Common myeloid progenitor, CD34-positive (primary cell): ENCODE measurements around the gene TRIM61.
"Not testable (repeated sequence)": the region's sequence is repeated elsewhere in the genome, so short reads cannot be mapped to it uniquely, and the experiment has no call there.

Source experiments
- CTCF ChIA-PET: fragments of 350-600 bp; sonication (Branson Sonifier 250); formaldehyde crosslinking; loops from one replicate; lab custom pipeline; 2021; ENCODE audit warnings: antibody characterized with exemption; lab: Charles Lee
- POLR2A ChIA-PET: fragments of 350-600 bp; sonication (Branson Sonifier 250); formaldehyde crosslinking; loops from one replicate; lab custom pipeline; 2021; ENCODE audit warnings: antibody characterized with exemption; lab: Charles Lee
- DNase-seq, 3 donors: peaks; one replicate each; pipeline versions ENCODE4 v3.0.0 to v3.0.0-alpha.2; 2013
- H3K27ac ChIP-seq, 2 experiments: 1 replicate in 1 of 2; 2 replicates in 1 of 2; pipeline ENCODE4 v1.7.0; 2013; ENCODE audit warnings: inconsistent platforms in 2 of 2, low read length in 2 of 2, mild to moderate bottlenecking in 2 of 2, low read depth in 1 of 2, moderate library complexity in 1 of 2; ENCODE audit not compliant: severe bottlenecking in 2 of 2, insufficient read depth in 1 of 2, poor library complexity in 1 of 2
- H3K27me3 ChIP-seq, 5 experiments: replicated peaks in 2 of 5; 1 replicate in 3 of 5; 2 replicates in 2 of 5; pipeline versions ENCODE4 v1.6.1 to v1.7.0; 2013; ENCODE audit warnings: low read length in 4 of 5, mild to moderate bottlenecking in 2 of 5, moderate library complexity in 2 of 5, inconsistent platforms in 1 of 5; ENCODE audit not compliant: insufficient read depth in 5 of 5, control insufficient read depth in 4 of 5
- H3K36me3 ChIP-seq, 4 experiments: 1 replicate in 2 of 4; 2 replicates in 2 of 4; pipeline versions ENCODE4 v1.6.1 to v1.7.0; 2013; ENCODE audit warnings: low read length in 3 of 4, control low read depth in 1 of 4, mild to moderate bottlenecking in 1 of 4; ENCODE audit not compliant: control insufficient read depth in 4 of 4, insufficient read depth in 4 of 4
- H3K4me1 ChIP-seq, 4 experiments: 1 replicate in 3 of 4; 2 replicates in 1 of 4; pipeline versions ENCODE4 v1.6.1 to v1.7.1; 2013; ENCODE audit warnings: low read length in 3 of 4, mild to moderate bottlenecking in 3 of 4, control low read depth in 1 of 4, inconsistent platforms in 1 of 4, moderate library complexity in 1 of 4; ENCODE audit not compliant: control insufficient read depth in 4 of 4, insufficient read depth in 4 of 4; ENCODE audit errors: control extremely low read depth in 1 of 4
- H3K4me3 ChIP-seq, 7 experiments: 1 replicate in 4 of 7; 2 replicates in 3 of 7; pipeline versions ENCODE4 v1.5.1 to v1.7.0; 2013; ENCODE audit warnings: mild to moderate bottlenecking in 7 of 7, low read length in 6 of 7, moderate library complexity in 6 of 7, inconsistent platforms in 2 of 7, low read depth in 2 of 7, control low read depth in 1 of 7; ENCODE audit not compliant: insufficient read depth in 4 of 7, control insufficient read depth in 1 of 7; ENCODE audit errors: extremely low read depth in 1 of 7
- H3K9me3 ChIP-seq, 5 experiments: 1 replicate in 4 of 5; 2 replicates in 1 of 5; pipeline versions ENCODE4 v1.6.1 to v1.7.1; 2013; ENCODE audit warnings: low read length in 4 of 5, mild to moderate bottlenecking in 2 of 5, inconsistent platforms in 1 of 5, low read depth in 1 of 5, moderate library complexity in 1 of 5; ENCODE audit not compliant: control insufficient read depth in 4 of 5, insufficient read depth in 2 of 5; ENCODE audit errors: control extremely low read depth in 1 of 5
- WGBS: methylation state at CpG from one replicate; pipeline ENCODE4 v1.1.5; 2013; ENCODE audit not compliant: insufficient coverage; 5-methylcytosine and 5-hydroxymethylcytosine counted together

Gene TRIM61

DNA sequence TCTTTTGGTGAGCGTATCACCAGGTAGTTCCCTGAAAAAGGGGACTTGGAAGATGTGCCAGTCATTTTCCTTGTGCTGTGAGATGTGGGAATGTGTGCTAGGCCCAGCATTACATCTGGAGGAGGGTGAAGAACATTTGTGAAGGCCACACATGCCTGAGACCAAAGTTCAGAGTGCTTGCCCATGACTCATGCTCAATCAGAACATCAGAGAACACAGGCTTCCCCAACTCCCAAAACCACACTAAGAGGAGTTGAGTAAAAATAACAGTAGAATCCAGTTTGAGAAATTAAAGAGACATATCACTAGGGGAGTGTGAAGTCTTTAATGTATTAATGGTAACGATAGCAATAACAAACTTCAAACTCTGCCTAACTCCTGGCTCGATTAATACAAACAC, 18.0 kb downstream of the TRIM61 start:
- H3K27me3 ChIP-seq, DNase-seq, CTCF ChIA-PET, POLR2A ChIA-PET, H3K27ac ChIP-seq, H3K36me3 ChIP-seq, H3K9me3 ChIP-seq, H3K4me3 ChIP-seq: not testable (repeated sequence)
- H3K4me1 ChIP-seq: peaks cover 0 to 12% (median 8%) of the 10 kb centered on the region in 4 experiments
- WGBS: no CpG with 5 or more reads among the region's 3 CpGs

- DNase-seq: peak; percentile 46 to 85 (median 76)
- Histone ChIP-seq H3K27me3 (peaks cover 0 to 6% (median 0%) of the 10 kb centered on the region in 5 experiments), H3K27ac (no peak overlapping the region), H3K9me3 (no peaks in the 10 kb centered on the region), H3K4me3 (peak overlapping the region; percentile 46 to 91 (median 72)), H3K36me3 (no peaks in the 10 kb centered on the region), H3K4me1 (peaks cover 0 to 12% (median 8%) of the 10 kb centered on the region in 4 experiments)
- ChIA-PET CTCF (no interaction called here), POLR2A (no interaction called here)
- 10% methylated on average over 28 of the region's 46 CpGs for WGBS
Observed at GRCh38 chr4:164956766-164957643, 20.5 kb downstream of the TRIM61 start.

DNA sequence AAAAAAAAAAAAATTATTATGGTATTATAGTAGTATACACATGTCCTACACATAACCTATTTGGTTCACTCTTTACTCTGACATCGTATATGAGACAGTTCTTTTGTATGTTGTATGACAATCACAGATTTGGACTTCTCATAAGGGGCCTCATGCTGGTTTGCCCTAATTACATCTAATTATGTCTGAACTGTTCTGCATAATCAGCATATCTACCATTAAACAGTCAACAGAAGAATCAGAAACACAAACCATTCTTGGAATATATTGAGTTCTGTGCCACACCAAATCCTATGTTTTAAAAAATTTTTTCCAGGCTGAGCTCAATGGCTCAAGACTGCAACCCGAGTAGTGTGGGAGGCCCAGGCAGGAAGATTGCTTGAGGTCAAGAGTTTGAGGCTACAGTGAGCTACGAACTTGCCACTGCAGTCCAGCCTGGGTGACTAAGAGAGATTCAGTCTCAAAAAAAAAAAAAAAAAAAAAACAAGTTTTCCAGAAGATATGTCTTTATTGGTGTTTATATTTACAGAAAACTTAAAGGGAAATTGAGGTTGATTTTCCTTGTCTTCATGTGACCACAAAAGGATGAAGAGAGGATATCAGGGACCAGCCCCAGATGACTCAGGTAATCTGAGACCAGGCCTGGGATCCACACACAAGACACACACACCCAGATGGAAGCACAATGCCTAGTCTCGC, 22.2 kb downstream of the TRIM61 start:
- Histone ChIP-seq H3K9me3 (no peaks in the 10 kb centered on the region), H3K27me3 (peaks cover 0 to 8% (median 4%) of the 10 kb centered on the region in 5 experiments), H3K4me1 (peaks cover 0 to 12% (median 8%) of the 10 kb centered on the region in 4 experiments), H3K4me3 (no peak overlapping the region), H3K36me3 (no peaks in the 10 kb centered on the region), H3K27ac (no peak overlapping the region)
- POLR2A ChIA-PET: no interaction called here
- DNase-seq: no peak
- WGBS: 100% methylated on average over 2 of the region's 4 CpGs
- CTCF ChIA-PET: interaction anchor here (1.1 kb wide), 1 partner anchor 8 kb away, joined by 3 read pairs; no protein-coding TSS in a partner anchor

DNA sequence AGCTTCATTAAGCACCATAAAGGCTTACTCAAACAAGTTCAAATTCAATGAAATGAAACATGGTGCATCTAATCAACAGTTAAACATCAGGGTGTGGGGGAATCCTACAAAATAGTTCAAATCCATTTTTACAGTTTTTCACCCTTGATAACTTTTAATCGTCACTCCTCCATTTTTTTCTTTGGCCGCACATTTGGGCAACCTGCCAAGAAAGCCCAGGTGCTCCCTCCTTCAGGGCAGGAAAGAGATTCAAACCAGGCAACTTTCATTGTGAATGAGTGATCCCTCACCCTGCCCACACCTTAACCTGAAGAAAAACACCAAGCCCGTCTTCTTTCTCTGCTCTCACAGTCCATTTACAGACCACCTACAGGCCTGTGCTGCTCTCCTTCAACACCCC, 24.9 kb downstream of the TRIM61 start:
- DNase-seq: no peak
- Histone ChIP-seq H3K9me3 (no peaks in the 10 kb centered on the region), H3K4me1 (peaks cover 0 to 12% (median 8%) of the 10 kb centered on the region in 4 experiments), H3K27ac (no peak overlapping the region), H3K4me3 (no peak overlapping the region), H3K27me3 (peaks cover 0 to 8% (median 4%) of the 10 kb centered on the region in 5 experiments), H3K36me3 (no peaks in the 10 kb centered on the region)
- ChIA-PET CTCF (no interaction called here), POLR2A (no interaction called here)
- WGBS: 100% methylated on average over 2 of the region's 3 CpGs

- WGBS: no CpG with 5 or more reads among the region's 1 CpG
- no peak overlapping the region for H3K27ac ChIP-seq
- H3K4me1 ChIP-seq: no peaks in the 10 kb centered on the region
- H3K27me3 ChIP-seq: peaks cover 0 to 8% (median 4%) of the 10 kb centered on the region in 5 experiments
- no peak overlapping the region for H3K4me3 ChIP-seq
- ChIA-PET CTCF (interaction anchor here (0.6 kb wide), 1 partner anchor 72 kb away, joined by 4 read pairs; no protein-coding TSS in a partner anchor), POLR2A (interaction anchor here (0.6 kb wide), 1 partner anchor 15 kb away, joined by 3 read pairs; no protein-coding TSS in a partner anchor)
- DNase-seq: no peak
- H3K9me3 ChIP-seq: no peaks in the 10 kb centered on the region
- H3K36me3 ChIP-seq: no peaks in the 10 kb centered on the region
Observed at GRCh38 chr4:164949448-164950143, 27.9 kb downstream of the TRIM61 start.

DNA sequence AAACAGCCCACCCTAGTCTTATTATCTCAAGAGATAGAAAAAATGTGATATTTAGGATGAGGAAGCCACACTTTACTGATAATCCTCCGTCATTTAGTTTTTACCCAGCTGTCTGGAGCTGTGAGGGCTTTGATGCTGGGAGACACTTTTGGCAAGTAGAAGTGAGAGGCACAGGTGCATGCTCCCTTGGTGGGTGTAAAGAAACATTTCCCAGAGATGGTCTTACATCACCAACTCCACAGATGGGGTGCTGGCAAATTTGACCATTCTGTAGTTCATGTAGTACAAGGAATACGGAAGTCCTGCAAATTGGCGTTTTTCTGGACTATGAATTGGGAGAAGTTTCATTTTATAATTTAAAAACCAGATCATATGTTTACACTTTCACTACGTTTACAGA, 28.5 kb downstream of the TRIM61 start:
- H3K27me3 ChIP-seq: peaks cover 0 to 8% (median 4%) of the 10 kb centered on the region in 5 experiments
- H3K27ac ChIP-seq: no peak overlapping the region
- H3K9me3 ChIP-seq: no peaks in the 10 kb centered on the region
- no peaks in the 10 kb centered on the region for H3K36me3 ChIP-seq
- DNase-seq: no peak
- POLR2A ChIA-PET: interaction anchor here (0.6 kb wide), 1 partner anchor 15 kb away, joined by 3 read pairs; no protein-coding TSS in a partner anchor
- no CpG with 5 or more reads among the region's 4 CpGs for WGBS
- H3K4me1 ChIP-seq: no peaks in the 10 kb centered on the region
- CTCF ChIA-PET: no interaction called here
- no peak overlapping the region for H3K4me3 ChIP-seq
